Stimulated activated CD4-positive, alpha-beta T cell treated with anti-CD3 and anti-CD28 coated beads, Interleukin-2, amount 100 ng/mL, for 24 hours (primary cell): ENCODE measurements around the gene RASGEF1B.
"Not testable (repeated sequence)": the region's sequence is repeated elsewhere in the genome, so short reads cannot be mapped to it uniquely, and the experiment has no call there.

Experiments
- DNase-seq, 2 donors: peaks; one replicate each; pipeline ENCODE4 v3.0.0-alpha.2; 2020

RASGEF1B gene

GRCh38 chr4:81495345-81495744, 23.6 kb upstream of the RASGEF1B start:
- no peak for DNase-seq

GRCh38 chr4:81494031-81494431, 22.3 kb upstream of the RASGEF1B start:
- no peak for DNase-seq

GRCh38 chr4:81492606-81493230, 21.0 kb upstream of the RASGEF1B start:
- DNase-seq: no peak

- DNase-seq: no peak
Measured at GRCh38 chr4:81491943-81492342, 20.2 kb upstream of the RASGEF1B start.

GRCh38 chr4:81490403-81491160, 18.9 kb upstream of the RASGEF1B start:
- no peak for DNase-seq

- DNase-seq: no peak
Measured at GRCh38 chr4:81486502-81486901, 14.8 kb upstream of the RASGEF1B start.

- DNase-seq: no peak
Measured at GRCh38 chr4:81485310-81485980, 13.7 kb upstream of the RASGEF1B start.

GRCh38 chr4:81482326-81482725, 10.6 kb upstream of the RASGEF1B start:
- DNase-seq: no peak

- no peak for DNase-seq
Measured at GRCh38 chr4:81481151-81481550, 9.4 kb upstream of the RASGEF1B start.

- DNase-seq: not testable (repeated sequence)
Measured at GRCh38 chr4:81479573-81479972, 7.9 kb upstream of the RASGEF1B start.

- DNase-seq: not testable (repeated sequence)
Measured at GRCh38 chr4:81473331-81474265, 1.9 kb upstream of the RASGEF1B start.

GRCh38 chr4:81472281-81473182, 825 bp upstream of the RASGEF1B start:
- DNase-seq: peak in 1 of 2 donors; percentile 19

GRCh38 chr4:81471298-81471587, 464 bp downstream of the RASGEF1B start:
- no peak for DNase-seq

- DNase-seq: peak; percentile 49 to 51
Measured at GRCh38 chr4:81470456-81471297, 1.0 kb downstream of the RASGEF1B start.

- DNase-seq: no peak
Measured at GRCh38 chr4:81469781-81470455, 1.8 kb downstream of the RASGEF1B start.

- DNase-seq: no peak
Measured at GRCh38 chr4:81468678-81469077, 3.0 kb downstream of the RASGEF1B start.

GRCh38 chr4:81467672-81467964, 4.1 kb downstream of the RASGEF1B start:
- DNase-seq: no peak

- DNase-seq: peak; percentile 71 to 86
Measured at GRCh38 chr4:81466841-81467671, 4.7 kb downstream of the RASGEF1B start.
